Neuronal stem cell (in vitro differentiated cells): ENCODE measurements around the gene TNIP1.

ENCODE experiments used
- DNase-seq: peaks from one replicate; pipeline ENCODE4 v3.0.0-alpha.2; 2013; ENCODE audit warnings: low spot score
- H2AFZ ChIP-seq: one replicate; pipeline ENCODE4 v1.6.1; 2013; ENCODE audit warnings: mild to moderate bottlenecking, low read length, inconsistent platforms
- H2AK5ac ChIP-seq: 2 replicates; pipeline ENCODE4 v1.6.1; 2013; ENCODE audit warnings: low read depth, mild to moderate bottlenecking, inconsistent platforms, low read length, moderate library complexity, mixed read lengths
- H2BK120ac ChIP-seq: 2 replicates; pipeline ENCODE4 v1.6.1; 2013; ENCODE audit warnings: low read depth, mild to moderate bottlenecking, inconsistent platforms, low read length, moderate library complexity, mixed read lengths
- H2BK12ac ChIP-seq: one replicate; pipeline ENCODE4 v1.6.1; 2013; ENCODE audit warnings: low read length, inconsistent platforms
- H2BK15ac ChIP-seq: 2 replicates; pipeline ENCODE4 v1.6.1; 2013; ENCODE audit warnings: mild to moderate bottlenecking, low read length, inconsistent platforms, mixed read lengths
- H2BK5ac ChIP-seq: one replicate; pipeline ENCODE4 v1.6.1; 2013; ENCODE audit warnings: inconsistent platforms, mild to moderate bottlenecking, low read length, moderate library complexity
- H3K14ac ChIP-seq: one replicate; pipeline ENCODE4 v1.6.1; 2013; ENCODE audit warnings: low read length, inconsistent platforms
- H3K18ac ChIP-seq: 2 replicates; pipeline ENCODE4 v1.6.1; 2013; ENCODE audit warnings: low read length, inconsistent platforms
- H3K23ac ChIP-seq: 2 replicates; pipeline ENCODE4 v1.6.1; 2013; ENCODE audit warnings: low read depth, mild to moderate bottlenecking, mixed read lengths, low read length, inconsistent platforms; ENCODE audit not compliant: poor library complexity
- H3K27ac ChIP-seq: replicated peaks from 3 replicates; pipeline ENCODE4 v1.5.1; 2013; ENCODE audit warnings: low read length, inconsistent platforms
- H3K27me3 ChIP-seq, 3 experiments: 2 replicates each; pipeline ENCODE4 v1.6.1; 2013; ENCODE audit warnings: low read length in 3 of 3, mild to moderate bottlenecking in 2 of 3, inconsistent platforms in 1 of 3, low read depth in 1 of 3, mixed read lengths in 1 of 3, moderate library complexity in 1 of 3; ENCODE audit not compliant: control insufficient read depth in 3 of 3, insufficient read depth in 3 of 3
- H3K36me3 ChIP-seq, 2 donors: replicated peaks in 1 of 2; 2 replicates each; pipeline ENCODE4 v1.6.1; 2013; ENCODE audit warnings: low read length in 2 of 2; ENCODE audit not compliant: control insufficient read depth in 2 of 2, insufficient read depth in 2 of 2
- H3K4ac ChIP-seq: 2 replicates; pipeline ENCODE4 v1.6.1; 2013; ENCODE audit warnings: inconsistent platforms, mild to moderate bottlenecking, low read length, moderate library complexity
- H3K4me1 ChIP-seq, 2 donors: 1 replicate in 1 of 2; 2 replicates in 1 of 2; pipeline ENCODE4 v1.6.1; 2013; ENCODE audit warnings: low read length in 2 of 2, low read depth in 1 of 2; ENCODE audit not compliant: control insufficient read depth in 2 of 2, insufficient read depth in 1 of 2
- H3K4me2 ChIP-seq: one replicate; pipeline ENCODE4 v1.6.1; 2013; ENCODE audit warnings: mild to moderate bottlenecking, low read length, inconsistent platforms; ENCODE audit not compliant: insufficient read depth, poor library complexity, severe bottlenecking
- H3K4me3 ChIP-seq, 2 donors: 2 replicates each; pipeline ENCODE4 v1.5.1; 2013; ENCODE audit warnings: low read length in 2 of 2, mild to moderate bottlenecking in 2 of 2, inconsistent platforms in 1 of 2, moderate library complexity in 1 of 2
- H3K79me1 ChIP-seq: one replicate; pipeline ENCODE4 v1.6.1; 2013; ENCODE audit warnings: low read depth, mild to moderate bottlenecking, inconsistent platforms, low read length, moderate library complexity
- H3K9ac ChIP-seq: one replicate; pipeline ENCODE4 v1.6.1; 2013; ENCODE audit warnings: mild to moderate bottlenecking, low read depth, low read length, inconsistent platforms; ENCODE audit not compliant: poor library complexity
- H3K9me3 ChIP-seq, 2 donors: replicated peaks in 1 of 2; 2 replicates each; pipeline versions ENCODE3 to v1.6.1; 2013; ENCODE audit warnings: low read length in 2 of 2, mild to moderate bottlenecking in 2 of 2, inconsistent platforms in 1 of 2, low read depth in 1 of 2, mixed read lengths in 1 of 2, moderate library complexity in 1 of 2; ENCODE audit not compliant: control insufficient read depth in 2 of 2, insufficient read depth in 1 of 2
- H4K8ac ChIP-seq: one replicate; pipeline ENCODE4 v1.6.1; 2013; ENCODE audit warnings: low read depth, mild to moderate bottlenecking, inconsistent platforms, low read length, moderate library complexity
- H4K91ac ChIP-seq: one replicate; pipeline ENCODE4 v1.6.1; 2013; ENCODE audit warnings: low read length, low read depth, mild to moderate bottlenecking, inconsistent platforms; ENCODE audit not compliant: poor library complexity
- WGBS, 2 donors: extraction: QIAGEN DNeasy Blood & Tissue Kit; methylation state at CpG; one replicate each; pipeline ENCODE4 v1.1.7; 2013; ENCODE audit warnings: missing lambda C conversion rate in 2 of 2, mixed read lengths in 1 of 2; ENCODE audit not compliant: insufficient read length in 2 of 2, insufficient replicate concordance in 1 of 2; ENCODE audit errors: extremely low coverage in 2 of 2; 5-methylcytosine and 5-hydroxymethylcytosine counted together

TNIP1 gene

GRCh38 chr5:151068433-151069197 is 12.2 kb downstream of the TNIP1 start:
- DNase-seq: no peak
- H2BK5ac ChIP-seq: no peak overlapping the region
- no peak overlapping the region for H3K4me3 ChIP-seq
- no peaks in the 10 kb centered on the region for H3K27me3 ChIP-seq
- H3K23ac ChIP-seq: no peak overlapping the region
- no peak overlapping the region for H3K4ac ChIP-seq
- no peak overlapping the region for H2BK120ac ChIP-seq
- no peak overlapping the region for H2AK5ac ChIP-seq
- no peak overlapping the region for H2BK12ac ChIP-seq
- H3K79me1 ChIP-seq: peaks cover 3% of the 10 kb centered on the region
- H3K9me3 ChIP-seq: no peaks in the 10 kb centered on the region
- no peaks in the 10 kb centered on the region for H3K36me3 ChIP-seq
- no peak overlapping the region for H3K4me2 ChIP-seq
- H4K91ac ChIP-seq: no peak overlapping the region
- no peak overlapping the region for H2AFZ ChIP-seq
- H3K14ac ChIP-seq: no peak overlapping the region
- H2BK15ac ChIP-seq: no peak overlapping the region
- no peak overlapping the region for H3K9ac ChIP-seq
- no CpG with 5 or more reads among the region's 12 CpGs for WGBS, 2 donors
- no peaks in the 10 kb centered on the region for H3K4me1 ChIP-seq
- H4K8ac ChIP-seq: no peak overlapping the region
- no peak overlapping the region for H3K27ac ChIP-seq
- H3K18ac ChIP-seq: peak overlapping the region; percentile 4

GRCh38 chr5:151067632-151068432 is 13.0 kb downstream of the TNIP1 start:
- Histone ChIP-seq H3K79me1 (peaks cover 3% of the 10 kb centered on the region), H3K27ac (no peak overlapping the region), H2BK15ac (no peak overlapping the region), H2AK5ac (no peak overlapping the region), H2AFZ (no peak overlapping the region), H3K36me3 (peaks cover 0 to 5% of the 10 kb centered on the region in 2 donors), H3K18ac (no peak overlapping the region), H3K9me3 (no peaks in the 10 kb centered on the region), H3K9ac (no peak overlapping the region), H3K14ac (no peak overlapping the region), H3K27me3 (no peaks in the 10 kb centered on the region), H3K4me2 (no peak overlapping the region), H2BK12ac (no peak overlapping the region), H3K4ac (no peak overlapping the region), H3K23ac (no peak overlapping the region), H3K4me3 (no peak overlapping the region), H2BK5ac (no peak overlapping the region), H3K4me1 (no peaks in the 10 kb centered on the region), H4K91ac (no peak overlapping the region), H4K8ac (no peak overlapping the region), H2BK120ac (no peak overlapping the region)
- no peak for DNase-seq
- no CpG with 5 or more reads among the region's 14 CpGs for WGBS, 2 donors

- Histone ChIP-seq H3K79me1 (peaks cover 3% of the 10 kb centered on the region), H3K14ac (no peak overlapping the region), H2AFZ (no peak overlapping the region), H4K91ac (no peak overlapping the region), H3K9ac (no peak overlapping the region), H3K18ac (no peak overlapping the region), H3K4me3 (no peak overlapping the region), H2AK5ac (no peak overlapping the region), H2BK5ac (no peak overlapping the region), H2BK15ac (no peak overlapping the region), H3K4me1 (no peaks in the 10 kb centered on the region), H3K27ac (no peak overlapping the region), H3K9me3 (no peaks in the 10 kb centered on the region), H3K23ac (no peak overlapping the region), H3K4me2 (no peak overlapping the region), H4K8ac (no peak overlapping the region), H3K27me3 (no peaks in the 10 kb centered on the region), H2BK12ac (no peak overlapping the region), H2BK120ac (no peak overlapping the region), H3K36me3 (peaks cover 3 to 13% of the 10 kb centered on the region in 2 donors), H3K4ac (no peak overlapping the region)
- no peak for DNase-seq
- WGBS, 2 donors: no CpG with 5 or more reads among the region's 6 CpGs
Measured at GRCh38 chr5:151066920-151067319, 13.9 kb downstream of the TNIP1 start.

GRCh38 chr5:151065609-151066008 is 15.2 kb downstream of the TNIP1 start:
- Histone ChIP-seq H3K27ac (no peak overlapping the region), H3K4me1 (no peaks in the 10 kb centered on the region), H4K91ac (no peak overlapping the region), H3K14ac (no peak overlapping the region), H2BK5ac (no peak overlapping the region), H3K4me3 (no peak overlapping the region), H2BK12ac (no peak overlapping the region), H3K79me1 (peaks cover 3% of the 10 kb centered on the region), H3K4ac (no peak overlapping the region), H2AK5ac (no peak overlapping the region), H3K18ac (no peak overlapping the region), H2BK120ac (no peak overlapping the region), H3K23ac (no peak overlapping the region), H3K9me3 (no peaks in the 10 kb centered on the region), H4K8ac (no peak overlapping the region), H3K4me2 (no peak overlapping the region), H2AFZ (no peak overlapping the region), H3K9ac (no peak overlapping the region), H3K36me3 (peaks cover 3 to 26% of the 10 kb centered on the region in 2 donors), H2BK15ac (no peak overlapping the region), H3K27me3 (no peaks in the 10 kb centered on the region)
- no CpG with 5 or more reads among the region's 1 CpG for WGBS, 2 donors
- DNase-seq: no peak
